DND-41 (cell line): ENCODE data around the gene GLIS2.

Experiments used
- ATAC-seq: fragments of 200-7000 bp; cut with Tn5 transposase; 3 replicates; pipeline ENCODE4 v1.9.1; 2021; ENCODE audit warnings: low read depth; ENCODE audit not compliant: insufficient read depth
- DNase-seq: peaks from one replicate; pipeline ENCODE4 v3.0.0-alpha.2; 2020
- H2AFZ ChIP-seq: 2 replicates; pipeline ENCODE4 v1.6.0; 2012; ENCODE audit warnings: low read depth, low read length
- H3K27ac ChIP-seq: 2 replicates; pipeline ENCODE4 v1.5.1; 2012; ENCODE audit warnings: low read length, inconsistent platforms
- H3K27me3 ChIP-seq: fragments of 200-600 bp; sonication (generic); 2 replicates; pipeline ENCODE4 v1.6.0; 2012; ENCODE audit warnings: low read length, mild to moderate bottlenecking, inconsistent platforms; ENCODE audit not compliant: insufficient read depth, poor library complexity
- H3K36me3 ChIP-seq: 2 replicates; pipeline ENCODE4 v1.5.1; 2012; ENCODE audit warnings: low read length, inconsistent platforms; ENCODE audit not compliant: insufficient read depth
- H3K4me1 ChIP-seq: 2 replicates; pipeline ENCODE4 v1.5.1; 2012; ENCODE audit warnings: mild to moderate bottlenecking, low read length; ENCODE audit not compliant: insufficient read depth
- H3K4me2 ChIP-seq: 2 replicates; pipeline ENCODE4 v1.6.0; 2012; ENCODE audit warnings: mild to moderate bottlenecking, moderate library complexity, low read length, inconsistent platforms; ENCODE audit not compliant: insufficient read depth
- H3K4me3 ChIP-seq, 2 experiments: fragments of 200-600 bp in 1 of 2; shearing (Covaris generic) in 1 of 2; 2 replicates each; pipeline ENCODE4 v1.5.1; 2012 to 2016; ENCODE audit warnings: inconsistent platforms in 2 of 2, low read length in 2 of 2, mild to moderate bottlenecking in 2 of 2, low read depth in 1 of 2, moderate library complexity in 1 of 2
- H3K79me2 ChIP-seq: 2 replicates; pipeline ENCODE4 v1.6.0; 2012; ENCODE audit warnings: low read length, inconsistent platforms; ENCODE audit not compliant: insufficient read depth
- H3K9ac ChIP-seq: 2 replicates; pipeline ENCODE4 v1.6.0; 2012; ENCODE audit warnings: low read depth, mild to moderate bottlenecking, inconsistent platforms, low read length, moderate library complexity
- H3K9me3 ChIP-seq: 2 replicates; pipeline ENCODE4 v1.5.1; 2012; ENCODE audit warnings: low read length, moderate library complexity, mild to moderate bottlenecking, inconsistent platforms; ENCODE audit not compliant: insufficient read depth, severe bottlenecking
- H4K20me1 ChIP-seq: 2 replicates; pipeline ENCODE4 v1.6.0; 2012; ENCODE audit warnings: low read length; ENCODE audit not compliant: insufficient read depth
- CTCF ChIP-seq: IDR thresholded peaks from 2 replicates; pipeline ENCODE4 v1.5.1; 2012; ENCODE audit warnings: borderline replicate concordance, low read length, moderate library complexity, mild to moderate bottlenecking; ENCODE audit not compliant: poor library complexity, severe bottlenecking; ENCODE audit errors: extremely low read depth
- EZH2 ChIP-seq: IDR thresholded peaks from 3 replicates; pipeline ENCODE4 v1.6.1; 2012; ENCODE audit warnings: borderline replicate concordance, low read depth, mild to moderate bottlenecking, moderate library complexity, low read length, inconsistent platforms; ENCODE audit not compliant: severe bottlenecking

The GLIS2 gene

GRCh38 chr16:4358831-4359561 is 43.1 kb downstream of the GLIS2 start:
- DNase-seq, result peak; percentile 57
- H3K4me2 ChIP-seq, result no peak overlapping the region
- H3K4me3 ChIP-seq, result no peak overlapping the region
- no peaks in the 10 kb centered on the region for H3K27me3 ChIP-seq
- no peaks in the 10 kb centered on the region for H3K79me2 ChIP-seq
- H3K4me1 ChIP-seq, result no peaks in the 10 kb centered on the region
- H3K36me3 ChIP-seq, result peaks cover 74% of the 10 kb centered on the region
- peaks cover 20% of the 10 kb centered on the region; the same call in 1 of the 2 replicates for H4K20me1 ChIP-seq
- no peak overlapping the region for H2AFZ ChIP-seq
- ATAC-seq, result peak; percentile 78
- H3K9ac ChIP-seq, result no peak overlapping the region
- no peak overlapping the region for H3K27ac ChIP-seq
- TF ChIP-seq EZH2, result no peak
- TF ChIP-seq CTCF, result peak; percentile 90
- H3K9me3 ChIP-seq, result no peaks in the 10 kb centered on the region

GRCh38 chr16:4359914-4360313 is 44.0 kb downstream of the GLIS2 start:
- H3K4me3 ChIP-seq, result no peak overlapping the region
- H3K4me2 ChIP-seq, result no peak overlapping the region
- H3K4me1 ChIP-seq, result no peaks in the 10 kb centered on the region
- no peak overlapping the region for H3K9ac ChIP-seq
- H3K27ac ChIP-seq, result no peak overlapping the region
- H2AFZ ChIP-seq, result no peak overlapping the region
- TF ChIP-seq CTCF (no peak), EZH2 (no peak)
- no peak for DNase-seq
- H4K20me1 ChIP-seq, result peaks cover 20% of the 10 kb centered on the region
- no peaks in the 10 kb centered on the region for H3K9me3 ChIP-seq
- ATAC-seq, result no peak
- peaks cover 77% of the 10 kb centered on the region for H3K36me3 ChIP-seq
- no peaks in the 10 kb centered on the region for H3K79me2 ChIP-seq
- H3K27me3 ChIP-seq, result no peaks in the 10 kb centered on the region

DNA sequence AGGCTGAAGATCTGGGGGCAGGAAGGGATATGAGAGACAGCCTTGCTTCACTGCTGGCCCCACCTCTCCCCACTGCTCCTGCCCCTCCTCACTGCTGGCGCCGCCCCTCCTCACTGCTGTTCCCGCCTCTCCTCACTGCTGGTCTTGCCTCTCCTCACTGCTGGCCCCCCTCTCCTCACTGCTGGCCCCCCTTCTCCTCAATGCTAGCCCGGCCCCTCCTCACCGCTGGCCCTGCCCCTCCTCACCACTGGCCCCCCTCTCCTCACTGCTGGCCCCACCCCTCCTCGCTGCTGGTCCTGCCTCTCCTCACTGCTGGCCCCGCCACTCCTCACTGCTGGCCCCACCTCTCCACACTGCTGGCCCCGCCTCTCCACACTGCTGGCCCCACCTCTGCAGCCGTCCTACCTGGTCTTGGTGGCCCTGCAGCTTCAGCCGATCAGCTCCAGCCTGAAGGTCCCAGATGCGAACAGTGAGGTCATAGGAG is 44.7 kb downstream of the GLIS2 start:
- no peak overlapping the region for H3K9ac ChIP-seq
- peaks cover 20% of the 10 kb centered on the region for H4K20me1 ChIP-seq
- no peak overlapping the region for H3K4me2 ChIP-seq
- H2AFZ ChIP-seq, result no peak overlapping the region
- DNase-seq (peak; percentile 39), ATAC-seq (peak; percentile 62)
- peaks cover 81% of the 10 kb centered on the region for H3K36me3 ChIP-seq
- no peaks in the 10 kb centered on the region for H3K4me1 ChIP-seq
- TF ChIP-seq CTCF, result no peak
- H3K27me3 ChIP-seq, result no peaks in the 10 kb centered on the region
- H3K9me3 ChIP-seq, result no peaks in the 10 kb centered on the region
- no peaks in the 10 kb centered on the region for H3K79me2 ChIP-seq
- no peak overlapping the region for H3K4me3 ChIP-seq
- no peak overlapping the region for H3K27ac ChIP-seq
